ENCODE measurements around the gene TEAD2. TPM values are rescaled to one million over a fixed set of nuclear protein-coding genes. Genes with fewer than 3 reads are reported as not detected.

Gene TEAD2
- polyA plus RNA-seq, 1 donor from 2014 or later = 1.0 TPM

DNA sequence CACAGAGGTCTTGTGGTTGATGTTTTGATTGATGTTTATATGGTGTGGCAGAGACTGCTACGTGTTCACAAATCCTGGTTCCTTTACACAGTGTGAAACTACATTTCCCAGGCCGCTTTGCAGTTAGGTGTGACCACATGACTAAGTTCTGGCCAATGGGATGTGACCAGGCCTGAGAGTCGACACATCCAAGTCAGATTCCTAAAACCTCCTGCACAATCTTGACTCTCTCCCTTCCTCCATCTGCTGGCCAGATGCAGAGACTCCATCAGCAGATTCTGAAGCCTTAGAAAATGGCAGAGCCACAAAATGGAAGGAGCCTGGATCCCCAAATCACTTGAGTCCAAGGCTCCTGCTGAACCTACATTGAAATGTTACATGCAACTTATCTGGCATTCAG lies 14.4 kb downstream of the TEAD2 start:
- no peaks in the 10 kb centered on the region for H3F3A ChIP-seq (ENCODE audit: insufficient read depth, low read length, poor library complexity, severe bottlenecking)
- H3K4me3 ChIP-seq (ENCODE audit: low read length) = no peak overlapping the region
- H3K9ac ChIP-seq (ENCODE audit: low read length) = no peak overlapping the region
- peak overlapping the region; percentile 24 for H2AFZ ChIP-seq (ENCODE audit: low read depth, low read length)
- no peaks in the 10 kb centered on the region for H3K27me3 ChIP-seq (ENCODE audit: insufficient read depth, low read depth, low read length)
- H3K4me2 ChIP-seq (ENCODE audit: low read length) = no peak overlapping the region
- H4K20me1 ChIP-seq (ENCODE audit: insufficient read depth) = no peaks in the 10 kb centered on the region
- H3K79me2 ChIP-seq (replicated peaks; ENCODE audit: insufficient read depth, low read length) = no peaks in the 10 kb centered on the region
- no peak for TF ChIP-seq EZH2 (IDR thresholded peaks at IDR 0.05; ENCODE audit: borderline replicate concordance, insufficient read depth, low read length, poor library complexity, severe bottlenecking)
- no peak for TF ChIP-seq POLR2AphosphoS5 (IDR thresholded peaks at IDR 0.05)
- TF ChIP-seq SMC3 (conservative IDR thresholded peaks at IDR 0.05; ENCODE audit: poor library complexity) = peak; percentile 34
- TF ChIP-seq MXI1 (conservative IDR thresholded peaks at IDR 0.05; ENCODE audit: poor library complexity, severe bottlenecking) = no peak
- TF ChIP-seq, protein P1, sequence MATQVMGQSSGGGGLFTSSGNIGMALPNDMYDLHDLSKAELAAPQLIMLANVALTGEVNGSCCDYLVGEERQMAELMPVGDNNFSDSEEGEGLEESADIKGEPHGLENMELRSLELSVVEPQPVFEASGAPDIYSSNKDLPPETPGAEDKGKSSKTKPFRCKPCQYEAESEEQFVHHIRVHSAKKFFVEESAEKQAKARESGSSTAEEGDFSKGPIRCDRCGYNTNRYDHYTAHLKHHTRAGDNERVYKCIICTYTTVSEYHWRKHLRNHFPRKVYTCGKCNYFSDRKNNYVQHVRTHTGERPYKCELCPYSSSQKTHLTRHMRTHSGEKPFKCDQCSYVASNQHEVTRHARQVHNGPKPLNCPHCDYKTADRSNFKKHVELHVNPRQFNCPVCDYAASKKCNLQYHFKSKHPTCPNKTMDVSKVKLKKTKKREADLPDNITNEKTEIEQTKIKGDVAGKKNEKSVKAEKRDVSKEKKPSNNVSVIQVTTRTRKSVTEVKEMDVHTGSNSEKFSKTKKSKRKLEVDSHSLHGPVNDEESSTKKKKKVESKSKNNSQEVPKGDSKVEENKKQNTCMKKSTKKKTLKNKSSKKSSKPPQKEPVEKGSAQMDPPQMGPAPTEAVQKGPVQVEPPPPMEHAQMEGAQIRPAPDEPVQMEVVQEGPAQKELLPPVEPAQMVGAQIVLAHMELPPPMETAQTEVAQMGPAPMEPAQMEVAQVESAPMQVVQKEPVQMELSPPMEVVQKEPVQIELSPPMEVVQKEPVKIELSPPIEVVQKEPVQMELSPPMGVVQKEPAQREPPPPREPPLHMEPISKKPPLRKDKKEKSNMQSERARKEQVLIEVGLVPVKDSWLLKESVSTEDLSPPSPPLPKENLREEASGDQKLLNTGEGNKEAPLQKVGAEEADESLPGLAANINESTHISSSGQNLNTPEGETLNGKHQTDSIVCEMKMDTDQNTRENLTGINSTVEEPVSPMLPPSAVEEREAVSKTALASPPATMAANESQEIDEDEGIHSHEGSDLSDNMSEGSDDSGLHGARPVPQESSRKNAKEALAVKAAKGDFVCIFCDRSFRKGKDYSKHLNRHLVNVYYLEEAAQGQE (IDR thresholded peaks at IDR 0.05; ENCODE audit: borderline replicate concordance) = no peak
- TF ChIP-seq, protein P2, sequence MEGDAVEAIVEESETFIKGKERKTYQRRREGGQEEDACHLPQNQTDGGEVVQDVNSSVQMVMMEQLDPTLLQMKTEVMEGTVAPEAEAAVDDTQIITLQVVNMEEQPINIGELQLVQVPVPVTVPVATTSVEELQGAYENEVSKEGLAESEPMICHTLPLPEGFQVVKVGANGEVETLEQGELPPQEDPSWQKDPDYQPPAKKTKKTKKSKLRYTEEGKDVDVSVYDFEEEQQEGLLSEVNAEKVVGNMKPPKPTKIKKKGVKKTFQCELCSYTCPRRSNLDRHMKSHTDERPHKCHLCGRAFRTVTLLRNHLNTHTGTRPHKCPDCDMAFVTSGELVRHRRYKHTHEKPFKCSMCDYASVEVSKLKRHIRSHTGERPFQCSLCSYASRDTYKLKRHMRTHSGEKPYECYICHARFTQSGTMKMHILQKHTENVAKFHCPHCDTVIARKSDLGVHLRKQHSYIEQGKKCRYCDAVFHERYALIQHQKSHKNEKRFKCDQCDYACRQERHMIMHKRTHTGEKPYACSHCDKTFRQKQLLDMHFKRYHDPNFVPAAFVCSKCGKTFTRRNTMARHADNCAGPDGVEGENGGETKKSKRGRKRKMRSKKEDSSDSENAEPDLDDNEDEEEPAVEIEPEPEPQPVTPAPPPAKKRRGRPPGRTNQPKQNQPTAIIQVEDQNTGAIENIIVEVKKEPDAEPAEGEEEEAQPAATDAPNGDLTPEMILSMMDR (IDR thresholded peaks at IDR 0.05; ENCODE audit: poor library complexity, severe bottlenecking) = peak; percentile 47
- TF ChIP-seq RAD21 (conservative IDR thresholded peaks at IDR 0.05) = no peak
- no peak overlapping the region for H3K27ac ChIP-seq (ENCODE audit: low read length)
- H3K9me3 ChIP-seq (ENCODE audit: low read length) = no peaks in the 10 kb centered on the region
- H3K36me3 ChIP-seq (ENCODE audit: insufficient read depth, low read length) = no peaks in the 10 kb centered on the region
- H3K9me2 ChIP-seq (ENCODE audit: insufficient read depth, low read length) = no peaks in the 10 kb centered on the region

DNA sequence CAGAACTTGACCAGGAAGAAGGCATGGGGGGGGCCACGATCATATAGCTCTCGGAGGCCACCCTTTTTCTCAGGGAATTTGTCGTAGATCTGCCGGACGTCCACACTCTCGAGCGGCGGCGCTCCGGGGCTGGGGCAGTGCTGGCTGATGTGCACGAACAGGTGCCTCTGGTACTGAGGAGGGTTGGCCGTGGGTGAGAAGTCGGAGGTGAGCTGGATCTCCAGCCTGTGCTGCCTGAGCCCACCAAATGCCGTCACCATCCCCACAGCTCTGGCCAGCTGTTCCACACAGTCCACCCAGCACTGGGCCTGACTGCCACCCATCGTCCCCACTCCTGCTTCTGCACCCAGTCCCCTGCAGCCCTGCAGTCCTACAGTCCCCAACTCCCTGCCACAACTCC lies 15.0 kb downstream of the TEAD2 start:
- H3K79me2 ChIP-seq (replicated peaks; ENCODE audit: insufficient read depth, low read length) = no peaks in the 10 kb centered on the region
- no peaks in the 10 kb centered on the region for H3F3A ChIP-seq (ENCODE audit: insufficient read depth, low read length, poor library complexity, severe bottlenecking)
- H3K9ac ChIP-seq (ENCODE audit: low read length) = no peak overlapping the region
- H3K36me3 ChIP-seq (ENCODE audit: insufficient read depth, low read length) = no peaks in the 10 kb centered on the region
- H3K9me3 ChIP-seq (ENCODE audit: low read length) = no peaks in the 10 kb centered on the region
- no peak overlapping the region for H2AFZ ChIP-seq (ENCODE audit: low read depth, low read length)
- no peaks in the 10 kb centered on the region for H4K20me1 ChIP-seq (ENCODE audit: insufficient read depth)
- no peaks in the 10 kb centered on the region for H3K27me3 ChIP-seq (ENCODE audit: insufficient read depth, low read depth, low read length)
- H3K9me2 ChIP-seq (ENCODE audit: insufficient read depth, low read length) = no peaks in the 10 kb centered on the region
- TF ChIP-seq EP300 (conservative IDR thresholded peaks at IDR 0.05; ENCODE audit: poor library complexity, severe bottlenecking) = no peak
- TF ChIP-seq RAD21 (conservative IDR thresholded peaks at IDR 0.05) = no peak
- TF ChIP-seq, protein P2 (IDR thresholded peaks at IDR 0.05; ENCODE audit: poor library complexity, severe bottlenecking) = no peak
- TF ChIP-seq, protein P1 (IDR thresholded peaks at IDR 0.05; ENCODE audit: borderline replicate concordance) = no peak
- no peak for TF ChIP-seq MXI1 (conservative IDR thresholded peaks at IDR 0.05; ENCODE audit: poor library complexity, severe bottlenecking)
- TF ChIP-seq EZH2 (IDR thresholded peaks at IDR 0.05; ENCODE audit: borderline replicate concordance, insufficient read depth, low read length, poor library complexity, severe bottlenecking) = no peak
- no peak for TF ChIP-seq SMC3 (conservative IDR thresholded peaks at IDR 0.05; ENCODE audit: poor library complexity)
- TF ChIP-seq POLR2AphosphoS5 (IDR thresholded peaks at IDR 0.05) = no peak
- TF ChIP-seq TAF1 (IDR thresholded peaks at IDR 0.05; ENCODE audit: low read depth) = no peak
- H3K4me2 ChIP-seq (ENCODE audit: low read length) = no peak overlapping the region
- no peak overlapping the region for H3K4me3 ChIP-seq (ENCODE audit: low read length)
- H3K27ac ChIP-seq (ENCODE audit: low read length) = no peak overlapping the region

All from neural cell (in vitro differentiated cells).